Heart left ventricle (tissue), 16 donors: ENCODE data around the gene RRAS2. TPM values are rescaled to one million over a fixed set of nuclear protein-coding genes. Genes with fewer than 3 reads are reported as not detected.
A peak's percentile ranks its signal among the peaks of the same experiment; 100 is the strongest.
"Not testable (repeated sequence)": the region's sequence is repeated elsewhere in the genome, so short reads cannot be mapped to it uniquely, and the experiment has no call there.

Experiments
- ATAC-seq, 4 donors: fragments of 200-7000 bp; cut with Tn5 transposase; one replicate each; pipeline ENCODE4 v1.9.1; 2020 to 2022; ENCODE audit warnings: moderate library complexity in 4 of 4, mild to moderate bottlenecking in 3 of 4, moderate number of reproducible peaks in 1 of 4
- DNase-seq, 5 donors: peaks; one replicate each; pipeline ENCODE4 v3.0.0-alpha.2; 2020
- H3K27ac ChIP-seq, 12 donors: fragments of 200-600 bp; sonication (generic) in 4 of 12; one replicate each; pipeline versions ENCODE4 v1.5.0 to v1.8.0; 2016 to 2022; ENCODE audit warnings: mild to moderate bottlenecking in 2 of 12
- H3K27me3 ChIP-seq, 9 donors: fragments of 200-600 bp; sonication (generic) in 2 of 9; one replicate each; pipeline versions ENCODE4 v1.5.1 to v1.8.0; 2016 to 2022; ENCODE audit warnings: mild to moderate bottlenecking in 3 of 9
- H3K36me3 ChIP-seq, 9 donors: fragments of 200-600 bp; sonication (generic) in 2 of 9; one replicate each; pipeline versions ENCODE4 v1.5.0 to v1.8.0; 2018 to 2022; ENCODE audit warnings: mild to moderate bottlenecking in 2 of 9
- H3K4me1 ChIP-seq, 12 donors: fragments of 200-600 bp; sonication (generic) in 4 of 12; one replicate each; pipeline versions ENCODE4 v1.5.0 to v1.8.0; 2016 to 2022; ENCODE audit warnings: mild to moderate bottlenecking in 3 of 12
- H3K4me3 ChIP-seq, 12 donors: fragments of 200-600 bp; sonication (generic) in 4 of 12; one replicate each; pipeline versions ENCODE4 v1.5.0 to v1.8.0; 2017 to 2022; ENCODE audit warnings: mild to moderate bottlenecking in 9 of 12, moderate library complexity in 4 of 12
- H3K9me3 ChIP-seq, 12 donors: fragments of 200-600 bp; sonication (generic) in 4 of 12; one replicate each; pipeline versions ENCODE4 v1.5.0 to v1.8.0; 2016 to 2022; ENCODE audit warnings: mild to moderate bottlenecking in 1 of 12
- POLR2A ChIP-seq, 2 donors: fragments of 450-650 bp; IDR thresholded peaks; one replicate each; pipeline ENCODE4 v1.6.1; 2017; ENCODE audit warnings: antibody characterized with exemption in 2 of 2, mild to moderate bottlenecking in 2 of 2, moderate library complexity in 2 of 2
- WGBS, 4 donors: extraction: QIAGEN DNeasy Blood & Tissue Kit in 2 of 4; methylation state at CpG; one replicate each; pipeline versions ENCODE4 v1.1.5 to v1.1.7; 2013 to 2018; 5-methylcytosine and 5-hydroxymethylcytosine counted together
- intact Hi-C, 10 donors: fragments of 100-400 bp; cut with DNase I; formaldehyde crosslinking; loops; one replicate each; pipeline versions ENCODE4 v1.11.1 to v1.14.2; 2022
- polyA plus RNA-seq, 2 donors: library from polyadenylated mRNA; stranded (reverse); fragments of 200-250 nt; gene quantifications; one replicate each; pipeline ENCODE4 v1.2.3, GENCODE V29; 2013
- total RNA-seq, 9 donors: library from RNA; depleted of rRNA in 2 of 9; stranded (reverse); fragments of >200 nt in 2 of 9; fragmentation: NEBNext Ultra II Directional in 3 of 9; extraction: Animal tissue kit (Norgen Biotek cat#: 25700) in 3 of 9; gene quantifications; one replicate each; pipeline versions ENCODE4 v1.1.0 to v1.2.4, GENCODE V29; 2016 to 2023
- TF ChIP-seq, protein P1 (sequence below), 12 donors: fragments of 200-600 bp; sonication (generic) in 4 of 12; IDR thresholded peaks; one replicate each; pipeline versions ENCODE4 v1.5.0 to v1.8.0; 2018 to 2022; ENCODE audit warnings: antibody characterized with exemption in 12 of 12, mild to moderate bottlenecking in 5 of 12
- donor health status: ischemic (EF 13 %, LVEDD 7.1; RV severe dilation, severe dysfunction).
- donor health status: healthy with polysubstance abuse.
- donor health status: DM: no; HTN: yes; CAD: no.
- donor health status: DM: no; HTN: no; CAD: no.
- donor health status: ischemic (EF 25% LVEDD 6.9; RV normal size, moderate dysfunction).
- donor health status: ischemic (EF 25% LVEDD 5.7; RV mildly dilated, moderate dysfunction).
- donor health status: healthy.
- donor health status: DM: yes; HTN: yes; CAD: no.
- donor health status: ischemic (EF 35%, LVEDD 5.7; RV mildly dilated, moderate dysfunction).
- donor health status: nonischemic (EF 11% LVEDD 7.7; RV severe dilation, severe dysfunction).
- donor health status: DM: yes; HTN: yes; CAD: no.
- donor health status: PGD.
- donor health status: ischemic (EF 29% LVEDD 5.4; RV normal size, mild dysfunction).
- donor health status: nonischemic (EF 23%, LVEDD 6.1; RV moderate dilation, normal function).

The RRAS2 gene
- total and polyA plus RNA-seq, 11 donors: 25.1 to 111 (median 52.4) TPM

DNA sequence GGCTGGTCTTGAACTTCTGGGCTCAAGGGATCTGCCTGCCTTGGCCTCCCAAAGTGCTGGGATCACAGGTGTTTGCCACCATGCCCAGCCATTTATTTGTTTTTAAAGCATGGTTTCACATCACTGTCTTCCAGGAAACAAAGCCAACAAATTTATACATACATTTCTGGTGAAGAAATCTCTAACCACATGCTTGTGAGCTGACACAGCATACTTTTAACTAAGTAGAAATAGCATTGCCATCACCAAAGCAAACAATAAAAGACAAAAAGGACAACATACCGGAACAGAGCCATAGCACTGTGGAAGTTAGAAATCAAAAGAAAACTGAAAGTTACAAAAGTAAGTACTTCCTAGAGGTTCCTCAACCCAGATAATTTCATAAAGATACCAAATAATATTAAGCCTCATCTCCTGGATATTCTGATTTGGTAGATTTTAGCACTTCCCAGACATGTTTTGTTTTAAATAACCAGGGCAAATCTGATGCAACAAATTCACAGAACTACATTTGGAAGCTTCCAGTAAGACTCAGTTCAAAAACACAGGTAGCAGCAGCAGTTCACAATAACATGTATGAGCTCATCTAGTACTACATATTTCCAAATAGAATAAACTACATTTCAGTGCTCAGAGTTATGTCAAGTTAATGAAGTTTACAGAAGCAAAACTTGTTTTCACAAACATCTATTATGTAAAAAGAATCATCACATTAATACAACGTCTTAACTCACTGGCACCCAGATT is 70.6 kb downstream of the RRAS2 start:
- intact Hi-C loops: no loop called here
- Histone ChIP-seq H3K4me1 (peaks cover 0 to 7% (median 0%) of the 10 kb centered on the region in 12 donors), H3K27ac (peak overlapping the region in 2 of 12 donors; percentile 22 to 67), H3K27me3 (no peaks in the 10 kb centered on the region), H3K9me3 (no peaks in the 10 kb centered on the region), H3K4me3 (no peak overlapping the region), H3K36me3 (peaks cover 0 to 69% (median 6%) of the 10 kb centered on the region in 9 donors)
- TF ChIP-seq, protein P1, sequence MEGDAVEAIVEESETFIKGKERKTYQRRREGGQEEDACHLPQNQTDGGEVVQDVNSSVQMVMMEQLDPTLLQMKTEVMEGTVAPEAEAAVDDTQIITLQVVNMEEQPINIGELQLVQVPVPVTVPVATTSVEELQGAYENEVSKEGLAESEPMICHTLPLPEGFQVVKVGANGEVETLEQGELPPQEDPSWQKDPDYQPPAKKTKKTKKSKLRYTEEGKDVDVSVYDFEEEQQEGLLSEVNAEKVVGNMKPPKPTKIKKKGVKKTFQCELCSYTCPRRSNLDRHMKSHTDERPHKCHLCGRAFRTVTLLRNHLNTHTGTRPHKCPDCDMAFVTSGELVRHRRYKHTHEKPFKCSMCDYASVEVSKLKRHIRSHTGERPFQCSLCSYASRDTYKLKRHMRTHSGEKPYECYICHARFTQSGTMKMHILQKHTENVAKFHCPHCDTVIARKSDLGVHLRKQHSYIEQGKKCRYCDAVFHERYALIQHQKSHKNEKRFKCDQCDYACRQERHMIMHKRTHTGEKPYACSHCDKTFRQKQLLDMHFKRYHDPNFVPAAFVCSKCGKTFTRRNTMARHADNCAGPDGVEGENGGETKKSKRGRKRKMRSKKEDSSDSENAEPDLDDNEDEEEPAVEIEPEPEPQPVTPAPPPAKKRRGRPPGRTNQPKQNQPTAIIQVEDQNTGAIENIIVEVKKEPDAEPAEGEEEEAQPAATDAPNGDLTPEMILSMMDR (IDR thresholded peaks at IDR 0.05): no peak
- no peak for TF ChIP-seq POLR2A (IDR thresholded peaks at IDR 0.05)
- DNase-seq (no peak), ATAC-seq (peak in 1 of 4 donors; percentile 54)
- WGBS, 4 donors: 63 to 95% (median 92%) methylated on average over 2 of the region's 2 CpGs

DNA sequence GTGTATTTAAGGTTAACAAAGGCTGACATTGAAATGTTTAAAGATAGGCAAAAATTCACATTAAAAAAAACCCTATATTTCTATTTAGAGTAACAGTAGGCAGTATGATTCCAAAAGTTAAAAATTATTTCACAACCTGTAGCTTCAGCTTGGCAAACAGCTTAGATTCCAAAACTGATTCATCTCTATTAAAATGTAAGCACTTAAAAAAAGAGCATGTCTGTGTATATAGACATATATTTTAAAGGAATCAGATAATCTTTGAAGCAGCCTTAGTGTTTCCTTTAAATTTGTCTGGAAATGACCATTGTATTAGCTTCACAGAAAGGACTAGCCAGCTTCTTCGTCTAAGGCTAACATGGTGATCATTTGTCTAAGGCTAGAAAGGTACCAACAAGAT is 80.1 kb downstream of the RRAS2 start:
- intact Hi-C loops, H3K4me3 ChIP-seq, H3K9me3 ChIP-seq, DNase-seq, ATAC-seq, H3K27me3 ChIP-seq, H3K27ac ChIP-seq, H3K4me1 ChIP-seq: not testable (repeated sequence)
- H3K36me3 ChIP-seq: peaks cover 0 to 54% (median 5%) of the 10 kb centered on the region in 9 donors
- 91 to 96% (median 93%) methylated on average over 1 of the region's 1 CpG; no CpG with 5 or more reads in 1 of the 4 donors for WGBS, 4 donors

DNA sequence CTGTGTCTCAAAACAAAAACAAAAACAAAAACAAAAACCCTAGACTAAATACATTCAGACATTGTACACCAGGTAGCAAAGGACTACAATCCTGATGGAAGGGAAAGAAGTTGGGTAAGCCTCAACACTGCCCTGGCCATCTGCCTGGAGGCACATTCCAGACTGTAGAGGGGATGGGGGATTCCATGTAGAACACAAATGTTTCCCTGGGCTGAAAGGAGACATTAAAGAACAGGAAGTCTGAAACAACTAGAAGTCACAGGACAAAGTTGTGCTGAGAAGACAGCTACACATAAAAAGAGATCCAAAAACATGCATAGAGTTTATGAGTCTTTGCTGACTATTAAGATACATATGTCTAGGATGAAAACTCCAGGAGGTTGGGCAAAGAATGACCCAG is 83.9 kb downstream of the RRAS2 start:
- Histone ChIP-seq H3K27me3 (no peaks in the 10 kb centered on the region), H3K9me3 (no peaks in the 10 kb centered on the region), H3K36me3 (peaks cover 0 to 34% (median 5%) of the 10 kb centered on the region in 9 donors), H3K27ac (no peak overlapping the region), H3K4me3 (no peak overlapping the region), H3K4me1 (peaks cover 0 to 16% (median 0%) of the 10 kb centered on the region in 12 donors)
- no peak for TF ChIP-seq POLR2A (IDR thresholded peaks at IDR 0.05)
- TF ChIP-seq, protein P1 (IDR thresholded peaks at IDR 0.05): no peak
- DNase-seq (no peak), ATAC-seq (no peak)
- intact Hi-C loops: no loop called here

DNA sequence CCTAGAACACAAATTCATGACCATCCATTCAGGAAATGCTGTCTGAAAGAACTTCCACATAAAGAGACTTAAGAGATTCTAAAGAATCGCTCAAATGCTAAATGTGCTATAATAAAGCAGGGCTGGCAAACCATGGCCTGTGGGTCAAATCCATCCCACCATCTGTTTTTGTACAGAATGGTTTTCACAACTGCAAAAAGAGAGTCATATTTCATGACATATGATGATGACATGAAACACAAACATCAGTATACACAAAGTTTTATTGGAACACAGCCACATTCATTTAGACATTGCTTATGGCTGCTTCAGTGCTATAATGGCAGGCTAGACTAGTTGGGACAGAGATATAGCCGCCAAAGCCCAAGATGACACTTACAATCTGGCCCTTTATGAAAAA is 85.1 kb downstream of the RRAS2 start:
- TF ChIP-seq, protein P1 (IDR thresholded peaks at IDR 0.05): no peak
- no peak for TF ChIP-seq POLR2A (IDR thresholded peaks at IDR 0.05)
- intact Hi-C loops: no loop called here
- Histone ChIP-seq H3K4me3 (no peak overlapping the region), H3K27ac (no peak overlapping the region), H3K27me3 (no peaks in the 10 kb centered on the region), H3K36me3 (peaks cover 0 to 23% (median 2%) of the 10 kb centered on the region in 9 donors), H3K9me3 (no peaks in the 10 kb centered on the region), H3K4me1 (peaks cover 0 to 16% (median 0%) of the 10 kb centered on the region in 12 donors)
- ATAC-seq (no peak), DNase-seq (no peak)
- 89 to 99% (median 94%) methylated on average over 2 of the region's 2 CpGs for WGBS, 4 donors
